Ishikawa (cell line): ENCODE measurements around the gene EIF4E1B.

Experiments used
- CEBPB ChIP-seq: IDR thresholded peaks from 2 replicates; pipeline ENCODE4 v1.6.1; 2012
- CREB1 ChIP-seq: IDR thresholded peaks from 2 replicates; pipeline ENCODE4 v1.6.1; 2012; ENCODE audit warnings: low read depth
- EGR1 ChIP-seq: IDR thresholded peaks from 2 replicates; pipeline ENCODE4 v1.6.1; 2012
- EP300 ChIP-seq: IDR thresholded peaks from 2 replicates; pipeline ENCODE4 v1.6.1; 2012; ENCODE audit warnings: borderline replicate concordance
- FOXM1 ChIP-seq: IDR thresholded peaks from 2 replicates; pipeline ENCODE4 v1.6.1; 2012; ENCODE audit warnings: low read depth, borderline replicate concordance
- NFIC ChIP-seq: IDR thresholded peaks from 2 replicates; pipeline ENCODE4 v1.6.1; 2012
- RAD21 ChIP-seq: IDR thresholded peaks from 2 replicates; pipeline ENCODE4 v1.6.1; 2012; ENCODE audit warnings: low read depth
- TAF1 ChIP-seq: IDR thresholded peaks from 2 replicates; pipeline ENCODE4 v1.6.1; 2012; ENCODE audit warnings: low read depth, mild to moderate bottlenecking
- TCF12 ChIP-seq: IDR thresholded peaks from 2 replicates; pipeline ENCODE4 v1.6.1; 2012; ENCODE audit warnings: low read depth
- TEAD4 ChIP-seq: IDR thresholded peaks from 2 replicates; pipeline ENCODE4 v1.6.1; 2012
- YY1 ChIP-seq: IDR thresholded peaks from 2 replicates; pipeline ENCODE4 v1.6.1; 2012; ENCODE audit warnings: low read depth
- ZBTB7A ChIP-seq: IDR thresholded peaks from 2 replicates; pipeline ENCODE4 v1.6.1; 2012; ENCODE audit warnings: low read depth
- TF ChIP-seq, protein P1 (sequence below): IDR thresholded peaks from 2 replicates; pipeline ENCODE4 v1.6.1; 2012
- TF ChIP-seq, protein P2 (sequence below): IDR thresholded peaks from 2 replicates; pipeline ENCODE4 v1.6.1; 2012; ENCODE audit warnings: low read depth, mild to moderate bottlenecking
- TF ChIP-seq, protein P3 (sequence below): IDR thresholded peaks from 2 replicates; pipeline ENCODE4 v1.6.1; 2012

EIF4E1B gene

DNA sequence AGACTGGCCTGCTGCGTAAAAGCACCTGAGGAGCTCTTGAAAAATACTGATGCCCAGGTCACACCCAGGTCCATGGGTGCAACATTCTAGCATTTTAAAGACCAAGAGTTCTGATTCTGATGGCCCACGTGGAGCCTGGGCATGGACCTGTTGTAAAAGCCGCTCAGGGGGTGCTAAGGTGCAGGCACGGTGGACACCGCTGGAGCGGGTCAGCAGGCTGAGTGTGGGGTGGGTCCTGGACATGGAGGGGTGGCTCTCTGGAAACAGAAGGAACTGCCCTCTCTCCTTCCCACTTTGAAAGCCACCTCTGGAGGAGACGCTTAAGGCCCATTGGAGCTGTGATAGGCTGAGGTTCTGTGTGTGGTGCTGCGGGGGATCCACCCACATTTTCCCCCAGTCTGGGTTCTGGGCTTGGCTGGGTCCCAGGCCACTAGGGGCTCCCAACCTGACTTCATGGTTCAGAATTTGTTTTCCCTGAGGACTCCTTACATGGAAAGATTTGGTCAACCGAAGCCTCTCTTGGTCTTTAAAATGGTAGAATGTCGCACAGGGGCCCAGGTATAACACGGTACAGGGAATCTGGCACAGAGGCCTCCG, 37.1 kb upstream of the EIF4E1B start:
- TF ChIP-seq EP300: no peak
- TF ChIP-seq NFIC: no peak
- no peak for TF ChIP-seq TCF12
- TF ChIP-seq RAD21: no peak
- TF ChIP-seq CREB1: no peak
- no peak for TF ChIP-seq FOXM1
- TF ChIP-seq, protein P1, sequence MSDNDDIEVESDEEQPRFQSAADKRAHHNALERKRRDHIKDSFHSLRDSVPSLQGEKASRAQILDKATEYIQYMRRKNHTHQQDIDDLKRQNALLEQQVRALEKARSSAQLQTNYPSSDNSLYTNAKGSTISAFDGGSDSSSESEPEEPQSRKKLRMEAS: no peak
- no peak for TF ChIP-seq TEAD4
- TF ChIP-seq ZBTB7A: no peak

DNA sequence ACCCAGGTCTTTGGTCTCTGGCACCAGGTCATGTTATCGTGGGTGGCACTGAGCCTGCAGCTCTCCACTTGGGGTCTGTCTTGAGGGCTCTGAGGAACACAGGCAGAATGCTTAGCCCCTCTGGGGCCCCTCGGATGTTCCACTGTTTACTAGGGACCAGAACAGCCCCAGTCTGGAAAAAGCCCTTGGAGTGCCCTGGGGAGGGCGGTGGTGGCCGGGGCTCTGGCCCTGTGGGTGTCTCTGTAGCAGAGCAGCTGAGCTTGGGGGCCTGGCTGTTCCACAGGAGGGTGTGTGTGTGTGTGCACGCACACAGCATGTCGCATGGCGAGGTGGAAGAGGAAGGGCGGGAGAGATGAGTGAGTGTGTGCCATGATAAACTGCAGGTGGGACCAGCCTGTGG, 35.9 kb upstream of the EIF4E1B start:
- TF ChIP-seq, protein P2, sequence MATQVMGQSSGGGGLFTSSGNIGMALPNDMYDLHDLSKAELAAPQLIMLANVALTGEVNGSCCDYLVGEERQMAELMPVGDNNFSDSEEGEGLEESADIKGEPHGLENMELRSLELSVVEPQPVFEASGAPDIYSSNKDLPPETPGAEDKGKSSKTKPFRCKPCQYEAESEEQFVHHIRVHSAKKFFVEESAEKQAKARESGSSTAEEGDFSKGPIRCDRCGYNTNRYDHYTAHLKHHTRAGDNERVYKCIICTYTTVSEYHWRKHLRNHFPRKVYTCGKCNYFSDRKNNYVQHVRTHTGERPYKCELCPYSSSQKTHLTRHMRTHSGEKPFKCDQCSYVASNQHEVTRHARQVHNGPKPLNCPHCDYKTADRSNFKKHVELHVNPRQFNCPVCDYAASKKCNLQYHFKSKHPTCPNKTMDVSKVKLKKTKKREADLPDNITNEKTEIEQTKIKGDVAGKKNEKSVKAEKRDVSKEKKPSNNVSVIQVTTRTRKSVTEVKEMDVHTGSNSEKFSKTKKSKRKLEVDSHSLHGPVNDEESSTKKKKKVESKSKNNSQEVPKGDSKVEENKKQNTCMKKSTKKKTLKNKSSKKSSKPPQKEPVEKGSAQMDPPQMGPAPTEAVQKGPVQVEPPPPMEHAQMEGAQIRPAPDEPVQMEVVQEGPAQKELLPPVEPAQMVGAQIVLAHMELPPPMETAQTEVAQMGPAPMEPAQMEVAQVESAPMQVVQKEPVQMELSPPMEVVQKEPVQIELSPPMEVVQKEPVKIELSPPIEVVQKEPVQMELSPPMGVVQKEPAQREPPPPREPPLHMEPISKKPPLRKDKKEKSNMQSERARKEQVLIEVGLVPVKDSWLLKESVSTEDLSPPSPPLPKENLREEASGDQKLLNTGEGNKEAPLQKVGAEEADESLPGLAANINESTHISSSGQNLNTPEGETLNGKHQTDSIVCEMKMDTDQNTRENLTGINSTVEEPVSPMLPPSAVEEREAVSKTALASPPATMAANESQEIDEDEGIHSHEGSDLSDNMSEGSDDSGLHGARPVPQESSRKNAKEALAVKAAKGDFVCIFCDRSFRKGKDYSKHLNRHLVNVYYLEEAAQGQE: no peak
- TF ChIP-seq NFIC (no peak), RAD21 (no peak), TCF12 (no peak), FOXM1 (no peak)

DNA sequence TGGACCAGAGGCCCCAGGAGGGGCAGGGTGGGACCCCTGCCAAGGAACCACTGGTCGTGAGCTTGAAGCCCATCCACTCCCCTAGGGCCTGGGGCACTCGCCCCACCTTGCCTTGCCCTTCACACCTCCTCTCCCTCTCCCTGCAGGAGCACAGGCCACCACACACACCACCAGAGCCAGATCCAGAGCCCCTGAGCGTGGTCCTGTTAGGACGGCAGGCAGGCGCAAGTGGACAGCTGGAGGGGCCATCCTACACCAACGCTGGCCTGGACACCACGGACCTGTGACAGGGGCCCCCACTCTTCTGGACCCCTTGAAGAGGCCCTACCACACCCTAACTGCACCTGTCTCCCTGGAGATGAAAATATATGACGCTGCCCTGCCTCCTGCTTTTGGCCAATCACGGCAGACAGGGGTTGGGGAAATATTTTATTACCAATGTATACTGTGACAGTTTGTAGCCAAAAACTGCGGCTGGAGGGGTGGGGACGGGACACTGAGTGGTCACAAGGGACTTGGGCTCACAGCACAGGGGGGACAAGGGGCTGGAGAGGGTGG, 35.0 kb upstream of the EIF4E1B start:
- TF ChIP-seq YY1: no peak
- no peak for TF ChIP-seq TCF12
- TF ChIP-seq, protein P2: no peak
- no peak for TF ChIP-seq CREB1
- TF ChIP-seq EGR1: no peak
- no peak for TF ChIP-seq ZBTB7A
- TF ChIP-seq RAD21: no peak
- no peak for TF ChIP-seq FOXM1
- no peak for TF ChIP-seq TAF1
- TF ChIP-seq TEAD4: no peak
- TF ChIP-seq, protein P1: no peak
- TF ChIP-seq, protein P3, sequence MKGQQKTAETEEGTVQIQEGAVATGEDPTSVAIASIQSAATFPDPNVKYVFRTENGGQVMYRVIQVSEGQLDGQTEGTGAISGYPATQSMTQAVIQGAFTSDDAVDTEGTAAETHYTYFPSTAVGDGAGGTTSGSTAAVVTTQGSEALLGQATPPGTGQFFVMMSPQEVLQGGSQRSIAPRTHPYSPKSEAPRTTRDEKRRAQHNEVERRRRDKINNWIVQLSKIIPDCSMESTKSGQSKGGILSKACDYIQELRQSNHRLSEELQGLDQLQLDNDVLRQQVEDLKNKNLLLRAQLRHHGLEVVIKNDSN: no peak
- TF ChIP-seq CEBPB: no peak
- no peak for TF ChIP-seq EP300
- no peak for TF ChIP-seq NFIC

DNA sequence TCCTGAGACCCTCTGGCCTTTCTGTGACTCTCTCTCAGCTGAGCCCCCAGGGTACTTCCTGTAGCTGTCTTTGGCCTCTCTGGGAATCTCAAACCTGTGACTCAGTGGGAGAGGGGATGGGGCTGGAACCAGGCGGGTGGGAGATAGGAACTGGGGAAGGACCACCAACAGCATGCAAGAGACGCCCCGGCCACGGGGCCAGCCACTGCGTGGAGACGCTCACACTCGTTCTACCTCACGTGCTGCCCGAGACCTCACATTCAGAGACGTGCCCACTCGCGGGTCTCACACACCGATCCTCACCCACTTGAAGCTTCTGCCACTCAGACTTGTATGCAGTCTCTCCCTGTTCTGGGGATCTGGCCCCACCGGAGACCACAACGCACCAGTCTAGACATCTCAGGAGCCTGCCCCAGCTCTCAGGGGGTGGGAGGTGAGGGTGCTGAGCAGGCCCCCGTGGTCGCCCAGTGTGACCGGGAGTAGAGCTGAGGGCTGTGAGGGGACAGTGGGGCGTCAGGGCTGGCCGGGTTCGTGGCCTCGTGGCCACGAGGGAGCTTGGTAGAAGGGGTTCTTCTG, 34.3 kb upstream of the EIF4E1B start:
- TF ChIP-seq, protein P3: no peak
- TF ChIP-seq TEAD4 (no peak), NFIC (no peak), ZBTB7A (no peak), RAD21 (no peak), CEBPB (no peak), YY1 (no peak), CREB1 (no peak), EGR1 (no peak), TCF12 (no peak), TAF1 (no peak), EP300 (no peak), FOXM1 (no peak)
- TF ChIP-seq, protein P1: no peak
- TF ChIP-seq, protein P2: no peak
